HepG2 (cell line): ENCODE results near the gene ZNF829. TPM values are rescaled to one million over a fixed set of nuclear protein-coding genes. Genes with fewer than 3 reads are reported as not detected.

Experiments
- BCL6 ChIP-seq: IDR thresholded peaks from 2 replicates; pipeline ENCODE4 v1.6.1; 2016; ENCODE audit warnings: missing genetic modification reagents, missing compliant biosample characterization
- CBX1 ChIP-seq: IDR thresholded peaks from one replicate; pipeline ENCODE4 v1.6.1; 2016; ENCODE audit warnings: antibody characterized with exemption, low read depth
- CHD2 ChIP-seq: IDR thresholded peaks from 2 replicates; pipeline ENCODE4 v1.6.1; 2011; ENCODE audit warnings: low read depth, low read length, improper control_type of control experiment
- GATAD2A ChIP-seq: IDR thresholded peaks from 2 replicates; pipeline ENCODE4 v1.6.1; 2016
- GLMP ChIP-seq: sonication (generic); formaldehyde crosslinking; IDR thresholded peaks from 2 replicates; pipeline ENCODE4 v1.9.0; 2021; ENCODE audit warnings: missing genetic modification reagents, mild to moderate bottlenecking, borderline replicate concordance
- IKZF1 ChIP-seq: fragments of 450-650 bp; IDR thresholded peaks from 2 replicates; pipeline ENCODE4 v1.7.1; 2016
- JUND ChIP-seq: sonication (generic); formaldehyde crosslinking; IDR thresholded peaks from 2 replicates; pipeline ENCODE4 v1.8.0; 2022; ENCODE audit warnings: mild to moderate bottlenecking, missing genetic modification reagents
- MEIS2 ChIP-seq: sonication (generic); formaldehyde crosslinking; IDR thresholded peaks from 2 replicates; pipeline ENCODE4 v1.9.0; 2021; ENCODE audit warnings: mild to moderate bottlenecking, missing genetic modification reagents
- NR0B2 ChIP-seq: sonication (generic); formaldehyde crosslinking; IDR thresholded peaks from 2 replicates; pipeline ENCODE4 v1.4.0; 2020; ENCODE audit warnings: mild to moderate bottlenecking, missing genetic modification reagents
- NR2F2 ChIP-seq: IDR thresholded peaks from 2 replicates; pipeline ENCODE4 v1.6.1; 2012; ENCODE audit warnings: low read depth, inconsistent platforms, borderline replicate concordance
- PRPF4 ChIP-seq: fragments of 200-400 bp; formaldehyde crosslinking; IDR thresholded peaks from 2 replicates; pipeline ENCODE4 v1.6.1; 2016; ENCODE audit warnings: low read length, low read depth; ENCODE audit not compliant: poor library complexity, severe bottlenecking
- ZBTB1 ChIP-seq: sonication (generic); formaldehyde crosslinking; IDR thresholded peaks from 2 replicates; pipeline ENCODE4 v1.4.0; 2020; ENCODE audit warnings: missing genetic modification reagents, borderline replicate concordance
- ZBTB37 ChIP-seq: sonication (generic); formaldehyde crosslinking; IDR thresholded peaks from 2 replicates; pipeline ENCODE4 v1.4.0; 2020; ENCODE audit warnings: mild to moderate bottlenecking, missing genetic modification reagents
- ZNF101 ChIP-seq: sonication (generic); formaldehyde crosslinking; IDR thresholded peaks from 2 replicates; pipeline ENCODE4 v1.4.0; 2020; ENCODE audit warnings: mild to moderate bottlenecking, low read depth, missing genetic modification reagents, borderline replicate concordance
- ZNF264 ChIP-seq: sonication (generic); formaldehyde crosslinking; IDR thresholded peaks from 2 replicates; pipeline ENCODE4 v1.4.0; 2020; ENCODE audit warnings: missing genetic modification reagents
- ZNF292 ChIP-seq: sonication (generic); formaldehyde crosslinking; IDR thresholded peaks from 2 replicates; pipeline ENCODE4 v1.8.1; 2022; ENCODE audit warnings: mild to moderate bottlenecking, low read depth, missing genetic modification reagents, borderline replicate concordance
- ZNF383 ChIP-seq: sonication (generic); formaldehyde crosslinking; IDR thresholded peaks from 2 replicates; pipeline ENCODE4 v1.4.0; 2020; ENCODE audit warnings: missing genetic modification reagents, mild to moderate bottlenecking, borderline replicate concordance
- ZNF891 ChIP-seq: sonication (generic); formaldehyde crosslinking; IDR thresholded peaks from 2 replicates; pipeline ENCODE4 v1.5.0; 2020; ENCODE audit warnings: mild to moderate bottlenecking, missing genetic modification reagents
- ZSCAN21 ChIP-seq: sonication (generic); formaldehyde crosslinking; IDR thresholded peaks from 2 replicates; pipeline ENCODE4 v1.8.0; 2022; ENCODE audit warnings: mild to moderate bottlenecking, missing genetic modification reagents, moderate library complexity, borderline replicate concordance
- polyA plus RNA-seq, 8 experiments: library from polyadenylated mRNA; depleted of rRNA in 3 of 8; stranded (reverse) in 7 of 8; unstranded in 1 of 8; fragments of >200 nt; fragmentation: Illumina TruSeq in 4 of 8; extraction: Trizol in 4 of 8; gene quantifications; 2 replicates each; pipeline versions ENCODE4 v1.2.1 to v1.2.3, GENCODE V29; 2011 to 2016; ENCODE audit warnings: low read depth in 4 of 8, missing spikeins in 1 of 8, mixed read lengths in 1 of 8; ENCODE audit not compliant: insufficient read depth in 1 of 8
- total RNA-seq, 5 experiments: library from RNA; depleted of rRNA; stranded (reverse); fragments of >200 nt; fragmentation: Illumina TruSeq; extraction: Trizol; gene quantifications; 2 replicates each; pipeline ENCODE4 v1.2.3, GENCODE V29; 2016; ENCODE audit warnings: low read depth in 1 of 5
- TF ChIP-seq, protein P1 (sequence below): IDR thresholded peaks from 2 replicates; pipeline ENCODE4 v1.6.1; 2016; ENCODE audit warnings: mild to moderate bottlenecking
- TF ChIP-seq, protein P2 (sequence below): sonication (generic); formaldehyde crosslinking; IDR thresholded peaks from 2 replicates; pipeline ENCODE4 v1.4.0; 2020; ENCODE audit warnings: missing genetic modification reagents
- TF ChIP-seq, protein P3 (sequence below): sonication (generic); formaldehyde crosslinking; IDR thresholded peaks from 2 replicates; pipeline ENCODE4 v1.8.0; 2022; ENCODE audit warnings: mild to moderate bottlenecking, missing genetic modification reagents, moderate library complexity

ZNF829 gene
- total and polyA plus RNA-seq, 2 of the 13 experiments (the other 11 are each of a cell fraction or from before 2014, with no cell fraction given): 0.15 to 0.86 TPM

DNA sequence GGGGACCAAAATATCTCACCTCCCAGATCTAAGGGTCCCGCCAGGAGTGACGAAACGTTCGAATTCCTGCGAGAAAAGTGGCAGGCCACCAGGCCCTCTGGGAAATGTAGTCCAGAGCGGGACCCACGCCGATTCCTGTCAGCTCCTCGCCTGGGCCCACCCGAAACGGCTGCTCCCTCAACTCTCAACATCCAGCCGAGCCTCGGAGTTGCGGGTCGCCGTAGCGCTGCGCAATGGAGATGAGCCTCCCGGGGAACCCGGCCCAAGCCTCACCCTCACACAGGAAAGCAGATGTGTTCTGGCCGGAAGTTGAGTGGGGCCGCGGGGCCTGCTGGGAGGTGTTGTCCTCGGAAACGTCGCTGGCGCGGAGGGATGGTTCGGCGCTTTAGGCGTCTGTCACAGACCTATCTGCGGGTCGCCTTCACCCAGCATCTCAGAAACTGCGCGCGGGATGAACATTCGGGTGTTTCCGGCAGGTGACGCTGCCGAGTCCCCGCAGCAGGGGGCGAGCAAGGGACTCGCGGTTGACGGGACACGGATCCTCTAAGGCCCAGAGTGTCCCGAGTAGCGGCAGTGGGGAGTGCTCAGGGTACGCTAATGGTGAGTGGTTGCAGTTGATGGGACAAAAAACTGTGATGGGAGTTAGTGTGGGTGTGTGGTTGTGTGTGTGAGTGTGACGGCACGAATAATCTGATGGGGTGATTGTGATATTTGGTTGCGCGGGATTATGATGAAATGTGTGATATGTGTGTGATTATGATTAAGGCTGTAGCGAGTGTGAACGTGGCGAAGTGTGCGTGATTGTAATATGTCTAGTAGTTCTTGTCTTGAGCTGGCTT lies at the start of gene ZNF829, which contains the start of gene ZNF568 (continued):
- TF ChIP-seq JUND (CRISPR knock-in tag) (no peak), ZBTB1 (no peak), PRPF4 (no peak), BCL6 (no peak), CBX1 (no peak), NR0B2 (CRISPR knock-in tag) (no peak), ZBTB37 (CRISPR knock-in tag) (no peak), ZNF383 (CRISPR knock-in tag) (no peak), MEIS2 (CRISPR knock-in tag) (no peak), CHD2 (peak; percentile 81), ZNF101 (CRISPR knock-in tag) (no peak), ZNF891 (no peak), ZNF264 (no peak), GATAD2A (CRISPR knock-in tag) (no peak), ZNF292 (CRISPR knock-in tag) (no peak), NR2F2 (no peak), IKZF1 (no peak), ZSCAN21 (CRISPR knock-in tag) (no peak), GLMP (CRISPR knock-in tag) (no peak)
- TF ChIP-seq, protein P1, sequence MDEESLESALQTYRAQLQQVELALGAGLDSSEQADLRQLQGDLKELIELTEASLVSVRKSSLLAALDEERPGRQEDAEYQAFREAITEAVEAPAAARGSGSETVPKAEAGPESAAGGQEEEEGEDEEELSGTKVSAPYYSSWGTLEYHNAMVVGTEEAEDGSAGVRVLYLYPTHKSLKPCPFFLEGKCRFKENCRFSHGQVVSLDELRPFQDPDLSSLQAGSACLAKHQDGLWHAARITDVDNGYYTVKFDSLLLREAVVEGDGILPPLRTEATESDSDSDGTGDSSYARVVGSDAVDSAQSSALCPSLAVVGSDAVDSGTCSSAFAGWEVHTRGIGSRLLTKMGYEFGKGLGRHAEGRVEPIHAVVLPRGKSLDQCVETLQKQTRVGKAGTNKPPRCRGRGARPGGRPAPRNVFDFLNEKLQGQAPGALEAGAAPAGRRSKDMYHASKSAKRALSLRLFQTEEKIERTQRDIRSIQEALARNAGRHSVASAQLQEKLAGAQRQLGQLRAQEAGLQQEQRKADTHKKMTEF (CRISPR knock-in tag): 0 out of 2 replicates have a peak, but pooled peaks have one; percentile 17
- TF ChIP-seq, protein P2, sequence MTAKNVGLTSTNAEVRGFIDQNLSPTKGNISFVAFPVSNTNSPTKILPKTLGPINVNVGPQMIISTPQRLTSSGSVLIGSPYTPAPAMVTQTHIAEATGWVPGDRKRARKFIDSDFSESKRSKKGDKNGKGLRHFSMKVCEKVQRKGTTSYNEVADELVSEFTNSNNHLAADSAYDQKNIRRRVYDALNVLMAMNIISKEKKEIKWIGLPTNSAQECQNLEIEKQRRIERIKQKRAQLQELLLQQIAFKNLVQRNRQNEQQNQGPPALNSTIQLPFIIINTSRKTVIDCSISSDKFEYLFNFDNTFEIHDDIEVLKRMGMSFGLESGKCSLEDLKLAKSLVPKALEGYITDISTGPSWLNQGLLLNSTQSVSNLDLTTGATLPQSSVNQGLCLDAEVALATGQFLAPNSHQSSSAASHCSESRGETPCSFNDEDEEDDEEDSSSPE (CRISPR knock-in tag): peak; percentile 29; the same call in 1 of the 2 replicates
- TF ChIP-seq, protein P3, sequence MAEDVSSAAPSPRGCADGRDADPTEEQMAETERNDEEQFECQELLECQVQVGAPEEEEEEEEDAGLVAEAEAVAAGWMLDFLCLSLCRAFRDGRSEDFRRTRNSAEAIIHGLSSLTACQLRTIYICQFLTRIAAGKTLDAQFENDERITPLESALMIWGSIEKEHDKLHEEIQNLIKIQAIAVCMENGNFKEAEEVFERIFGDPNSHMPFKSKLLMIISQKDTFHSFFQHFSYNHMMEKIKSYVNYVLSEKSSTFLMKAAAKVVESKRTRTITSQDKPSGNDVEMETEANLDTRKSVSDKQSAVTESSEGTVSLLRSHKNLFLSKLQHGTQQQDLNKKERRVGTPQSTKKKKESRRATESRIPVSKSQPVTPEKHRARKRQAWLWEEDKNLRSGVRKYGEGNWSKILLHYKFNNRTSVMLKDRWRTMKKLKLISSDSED (CRISPR knock-in tag): no peak
